ENCODE results near the gene BRINP2.

The BRINP2 gene

DNA sequence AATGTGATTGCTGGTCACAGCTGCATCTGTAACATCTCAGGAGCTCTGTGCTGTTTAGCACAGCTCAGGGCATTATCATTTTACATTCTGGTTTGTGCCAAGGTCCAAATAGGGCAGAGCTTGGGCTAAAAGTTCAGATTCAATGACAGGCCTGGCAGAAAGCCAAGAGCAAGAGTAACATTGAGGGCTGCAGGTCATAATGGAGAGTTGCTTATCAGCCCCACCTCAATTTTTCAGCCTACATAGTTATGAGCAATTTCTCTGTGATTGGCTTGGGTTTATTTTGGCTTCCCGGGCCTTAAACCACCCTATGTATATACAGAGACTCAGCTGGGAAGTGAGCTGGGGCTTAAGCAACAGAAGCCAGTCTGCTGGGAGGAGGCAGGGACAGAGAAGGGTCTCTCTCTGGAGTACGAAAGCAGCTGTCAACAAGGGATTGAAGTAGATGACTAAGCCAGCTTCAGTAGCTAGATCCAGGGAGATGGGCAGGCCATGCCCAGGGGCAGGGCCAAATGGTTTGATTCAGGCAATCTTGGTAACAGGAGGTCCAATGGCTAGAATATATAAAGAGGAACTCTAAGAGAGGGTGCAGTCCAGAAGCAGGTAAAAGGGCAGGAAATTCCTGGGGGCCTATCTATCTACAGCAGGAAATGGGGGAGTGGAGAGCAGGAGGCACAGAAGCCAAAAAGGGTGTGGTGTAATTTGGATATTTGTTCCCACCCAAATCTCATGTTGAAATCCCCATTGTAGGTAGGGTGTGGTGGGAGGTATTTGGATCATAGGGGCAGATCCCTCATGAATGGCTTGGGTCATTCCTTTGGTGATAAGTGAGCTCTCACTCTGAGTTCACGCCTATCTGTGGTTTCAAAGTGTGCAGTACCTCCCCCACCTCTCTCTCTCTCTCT, 49.0 kb downstream of the BRINP2 start:
- DNase-seq (ENCODE audit: low read depth in 4 of 4, low spot score in 1 of 4): no peak

DNA sequence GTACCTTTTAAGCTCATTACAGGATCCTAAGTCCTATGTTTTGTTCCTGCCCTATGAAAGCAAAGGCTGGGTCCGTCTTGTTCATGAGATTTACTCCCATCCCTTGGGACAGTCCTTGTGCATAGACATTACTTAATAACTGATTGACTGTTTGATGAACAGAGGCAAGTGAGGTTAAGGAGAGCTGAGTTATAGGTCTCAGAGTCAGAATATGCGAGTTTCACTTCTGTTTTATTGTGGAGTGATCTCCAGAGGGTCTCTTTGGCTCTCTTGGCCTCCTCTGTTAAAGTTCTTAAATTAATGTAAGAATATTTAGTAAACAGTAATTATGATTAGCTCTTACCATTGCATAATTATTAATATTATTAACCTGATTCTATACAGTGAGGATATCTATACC, 52.6 kb downstream of the BRINP2 start:
- no peak for DNase-seq (ENCODE audit: low read depth in 4 of 4, low spot score in 1 of 4)

DNA sequence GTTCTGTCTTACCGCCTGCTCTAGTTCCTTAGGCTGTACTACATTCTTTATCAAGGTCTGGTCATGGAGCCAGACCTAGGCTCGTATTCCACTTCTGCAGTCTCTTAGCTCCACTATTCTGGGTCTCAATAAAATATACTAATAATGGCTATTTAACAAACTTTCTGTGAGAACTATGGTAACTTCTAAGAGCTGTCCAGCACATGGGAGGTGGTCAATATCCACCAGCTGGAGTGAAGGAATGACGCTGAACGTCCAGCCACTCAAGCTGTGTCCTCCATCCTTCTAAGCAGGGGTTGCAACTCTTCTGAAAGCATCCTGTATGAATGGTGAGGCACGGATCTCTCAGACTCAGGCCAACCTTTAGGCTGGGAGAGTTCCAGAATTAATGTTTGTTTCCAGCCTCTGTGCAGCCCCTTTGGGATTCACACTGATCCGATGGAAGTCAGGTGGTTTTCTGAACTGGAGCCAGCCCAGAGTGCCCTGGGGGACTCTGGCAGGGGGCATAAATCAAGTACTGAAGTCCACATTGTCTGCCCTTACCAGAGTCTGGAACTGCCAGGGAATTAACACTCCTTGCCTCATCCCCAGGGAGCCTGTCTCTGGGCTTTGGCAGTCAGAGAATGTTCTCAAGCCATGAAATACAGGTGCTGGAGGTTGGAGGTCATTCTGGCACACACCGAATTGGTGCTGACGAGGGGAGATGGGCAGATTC, 57.4 kb downstream of the BRINP2 start:
- no peak for DNase-seq (ENCODE audit: low read depth in 4 of 4, low spot score in 1 of 4)

DNA sequence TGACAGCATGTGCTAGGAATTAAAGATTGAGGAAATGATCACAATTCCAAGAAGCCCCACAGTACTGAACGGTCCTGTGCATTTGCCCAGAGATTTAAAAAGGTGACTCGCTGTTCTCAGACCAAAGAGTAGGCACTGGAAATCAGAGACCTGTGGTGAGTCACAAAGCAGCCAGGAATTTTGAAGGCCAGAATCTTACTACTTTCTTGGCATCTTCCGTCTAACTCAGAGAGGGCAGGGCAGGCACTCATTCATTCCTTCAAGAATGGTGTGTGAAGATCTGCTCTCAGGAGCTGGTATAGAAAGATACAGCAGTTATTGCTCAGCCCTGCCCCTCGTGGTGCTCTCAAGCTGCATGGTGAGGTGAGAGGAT, 57.9 kb downstream of the BRINP2 start:
- DNase-seq (ENCODE audit: low read depth in 4 of 4, low spot score in 1 of 4): no peak

DNA sequence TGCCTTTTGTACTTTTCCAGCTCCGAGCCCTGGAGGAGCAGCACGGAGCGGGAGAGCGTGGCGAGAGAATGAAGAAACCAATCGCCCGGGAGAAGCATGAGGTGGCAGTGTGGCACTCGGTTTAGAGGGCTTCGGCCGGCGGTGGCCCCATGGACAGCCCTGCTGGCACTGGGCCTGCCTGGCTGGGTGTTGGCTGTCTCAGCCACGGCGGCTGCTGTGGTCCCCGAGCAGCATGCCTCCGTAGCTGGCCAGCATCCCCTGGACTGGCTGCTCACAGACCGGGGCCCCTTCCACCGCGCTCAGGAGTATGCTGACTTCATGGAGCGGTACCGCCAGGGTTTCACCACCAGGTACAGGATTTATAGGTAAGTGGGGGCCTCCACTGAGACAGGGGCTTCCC, 59.0 kb downstream of the BRINP2 start:
- DNase-seq (ENCODE audit: low read depth in 4 of 4, low spot score in 1 of 4): no peak

DNA sequence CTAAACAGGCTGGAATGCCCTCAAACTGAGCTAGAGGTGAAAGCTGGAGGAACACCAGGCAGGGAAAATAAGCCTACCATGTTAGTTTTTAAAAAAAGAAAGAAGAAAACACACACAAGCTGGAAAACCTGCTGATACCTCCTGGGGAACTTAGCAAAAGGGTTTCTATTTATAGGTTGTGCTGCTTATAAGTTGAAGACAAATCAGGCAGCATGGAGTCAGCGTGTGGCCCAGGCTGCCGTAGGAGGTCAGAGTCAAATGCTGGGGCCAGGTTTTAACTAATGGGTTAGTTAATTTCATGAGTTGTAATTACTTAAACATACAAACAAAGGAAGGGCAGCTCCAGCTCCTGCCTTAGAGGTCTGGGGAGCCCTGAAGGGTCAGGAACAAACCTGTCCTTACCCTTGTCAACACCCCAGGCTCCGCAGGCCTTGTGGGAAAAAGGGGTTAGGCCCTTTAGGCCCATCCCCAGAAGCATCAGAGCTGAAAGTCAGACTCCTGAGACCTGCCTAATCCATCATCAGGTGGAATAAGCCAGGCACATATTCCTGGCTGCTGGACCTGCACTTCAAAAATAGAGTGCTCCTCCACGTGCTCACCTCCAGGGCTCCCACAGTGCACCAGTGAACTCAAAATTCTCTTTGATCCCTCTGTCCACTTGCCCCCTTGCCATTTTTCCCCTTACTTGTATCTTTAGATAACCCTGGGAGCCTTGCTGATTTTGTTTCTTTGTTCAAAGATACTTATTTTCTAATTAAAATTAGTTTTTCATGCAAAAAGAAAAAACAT, 59.7 kb downstream of the BRINP2 start:
- no peak for DNase-seq (ENCODE audit: low read depth in 4 of 4, low spot score in 1 of 4)

DNA sequence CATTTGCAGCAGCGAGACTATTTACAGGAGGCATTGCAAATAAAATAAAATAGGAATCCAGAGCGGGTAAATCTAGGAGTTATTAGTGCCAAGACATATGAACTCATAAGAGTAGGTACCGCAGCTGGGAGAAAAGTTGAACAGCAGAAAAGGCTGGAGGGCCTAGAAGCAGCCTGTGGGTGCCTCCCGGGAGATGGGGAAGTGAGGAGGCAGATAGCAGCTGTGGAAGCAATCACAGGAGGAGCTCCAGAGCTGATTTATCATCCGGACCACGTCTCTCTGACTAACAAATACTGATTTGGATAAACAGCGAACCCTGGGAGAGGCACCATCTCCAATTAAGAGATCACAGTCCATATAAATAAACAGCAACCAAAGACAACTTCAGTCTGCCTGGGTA, 64.6 kb downstream of the BRINP2 start:
- no peak for DNase-seq (ENCODE audit: low read depth in 4 of 4, low spot score in 1 of 4)

DNA sequence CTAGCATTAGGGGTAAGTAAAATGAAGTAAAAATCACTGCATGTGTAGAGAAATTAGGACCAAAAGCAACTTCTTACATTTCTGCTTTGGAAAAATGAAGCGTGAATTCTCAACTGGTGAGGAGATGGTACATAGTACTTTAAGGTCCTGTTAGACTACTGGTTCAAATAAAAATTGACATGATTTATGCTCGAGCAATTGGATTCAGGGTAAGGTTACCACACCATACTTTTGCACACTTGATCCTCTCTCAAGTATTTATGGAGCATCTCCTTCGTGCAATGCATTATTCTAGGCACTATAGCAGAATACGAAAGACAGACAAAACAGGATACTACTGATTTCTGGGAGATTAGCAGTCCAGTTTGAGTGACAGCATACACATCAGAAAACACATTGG, 66.2 kb downstream of the BRINP2 start:
- DNase-seq (ENCODE audit: low read depth in 4 of 4, low spot score in 1 of 4): no peak

DNA sequence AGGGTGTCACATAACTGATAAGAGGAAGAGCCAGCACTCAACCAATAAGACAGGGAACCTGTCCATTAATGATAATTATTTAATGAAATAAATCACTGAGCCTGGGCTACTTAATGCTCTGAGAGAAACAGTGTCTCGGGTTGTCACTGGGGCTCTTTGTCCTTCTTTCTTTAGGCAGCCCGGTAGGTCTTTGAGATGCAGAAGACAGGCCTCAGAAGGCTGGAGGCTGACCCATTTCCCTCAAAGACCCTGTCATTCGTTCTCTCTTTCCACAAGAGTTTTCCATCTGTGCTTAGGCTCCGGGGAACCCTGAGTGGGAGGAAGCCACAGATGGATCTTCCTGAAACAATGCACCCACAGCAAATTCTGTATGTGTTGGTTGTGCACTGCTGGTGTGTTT, 68.2 kb downstream of the BRINP2 start:
- DNase-seq (ENCODE audit: low read depth in 4 of 4, low spot score in 1 of 4): no peak

DNA sequence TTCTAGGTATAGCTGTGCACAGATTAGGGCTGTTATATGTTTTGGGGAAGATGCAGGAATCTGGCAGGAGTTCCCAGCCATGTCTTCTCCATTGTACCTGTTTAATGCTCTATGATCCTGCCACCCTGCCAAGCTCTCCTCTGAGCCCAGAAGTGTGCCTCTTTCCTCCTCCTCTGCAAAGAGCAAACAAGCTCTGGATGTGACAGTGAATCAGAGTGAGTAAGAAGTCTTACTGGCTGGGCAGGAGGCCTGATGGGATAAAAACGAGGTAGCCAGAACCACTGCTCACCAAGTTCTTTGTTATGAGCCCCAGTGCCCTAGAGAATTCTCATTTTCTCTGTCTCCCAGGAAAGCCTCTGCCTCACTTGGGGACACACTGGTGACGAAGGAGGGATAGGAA, 69.0 kb downstream of the BRINP2 start:
- no peak for DNase-seq (ENCODE audit: low read depth in 4 of 4, low spot score in 1 of 4)

DNA sequence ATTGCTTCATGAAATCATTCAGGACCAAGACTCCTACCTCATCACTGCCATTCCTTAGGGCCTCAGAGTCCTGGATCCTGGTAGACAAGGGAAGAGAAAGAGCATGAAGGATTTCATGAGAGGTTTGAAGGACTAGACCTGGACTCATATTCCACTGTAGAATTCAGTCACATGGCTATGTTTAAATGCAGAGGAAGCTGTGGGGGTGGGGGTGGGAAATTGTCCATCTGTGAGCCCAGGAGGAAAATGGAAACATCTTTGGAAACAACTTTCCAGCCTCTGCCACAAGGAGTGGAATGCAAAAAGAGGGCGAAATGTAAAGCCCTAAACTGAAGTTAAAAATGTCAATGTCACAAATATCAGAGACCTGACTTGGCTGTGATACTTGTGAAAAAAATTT, 73.0 kb downstream of the BRINP2 start:
- no peak for DNase-seq (ENCODE audit: low read depth in 4 of 4, low spot score in 1 of 4)

DNA sequence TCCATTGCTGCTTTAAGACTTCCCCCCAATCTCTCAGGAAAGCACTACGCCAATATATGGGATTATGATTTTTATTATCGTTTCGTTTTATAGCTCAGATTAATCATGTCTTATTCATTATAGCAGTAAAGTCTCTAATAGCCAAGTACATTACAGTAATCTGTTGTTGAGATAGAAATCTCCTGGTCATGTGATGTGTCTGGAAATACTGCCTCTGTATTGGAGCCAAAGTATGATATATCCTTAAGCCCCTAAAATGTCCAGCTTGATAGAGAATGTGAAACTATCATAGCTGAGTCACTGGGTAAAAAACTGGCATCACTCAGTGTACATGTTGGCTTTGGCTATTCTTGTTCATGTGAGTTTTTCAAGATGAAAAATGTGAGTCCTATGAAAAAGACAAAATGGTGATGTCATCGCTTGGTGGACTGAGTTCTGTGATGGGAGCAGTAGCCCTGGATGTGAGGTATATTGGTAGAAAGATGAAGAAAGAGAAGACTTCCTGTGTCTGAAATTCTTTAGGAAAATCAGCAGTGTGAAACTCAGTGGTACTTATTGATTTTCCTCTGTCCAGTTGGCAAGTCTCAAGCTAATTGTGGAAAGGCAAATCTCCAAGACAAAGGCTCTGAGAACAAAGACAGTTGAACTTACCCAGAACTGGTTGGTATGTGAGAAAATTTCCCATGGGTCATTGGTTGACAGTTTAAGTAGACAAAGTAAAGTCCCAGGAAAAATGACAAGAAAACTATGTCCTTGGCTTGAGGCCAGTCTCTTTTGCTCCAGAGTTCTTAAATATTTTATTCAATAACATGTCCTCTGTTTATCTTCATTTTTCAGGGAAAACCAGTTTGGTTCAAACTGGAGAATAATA, 76.2 kb downstream of the BRINP2 start:
- DNase-seq (ENCODE audit: low read depth in 4 of 4, low spot score in 1 of 4): no peak

DNA sequence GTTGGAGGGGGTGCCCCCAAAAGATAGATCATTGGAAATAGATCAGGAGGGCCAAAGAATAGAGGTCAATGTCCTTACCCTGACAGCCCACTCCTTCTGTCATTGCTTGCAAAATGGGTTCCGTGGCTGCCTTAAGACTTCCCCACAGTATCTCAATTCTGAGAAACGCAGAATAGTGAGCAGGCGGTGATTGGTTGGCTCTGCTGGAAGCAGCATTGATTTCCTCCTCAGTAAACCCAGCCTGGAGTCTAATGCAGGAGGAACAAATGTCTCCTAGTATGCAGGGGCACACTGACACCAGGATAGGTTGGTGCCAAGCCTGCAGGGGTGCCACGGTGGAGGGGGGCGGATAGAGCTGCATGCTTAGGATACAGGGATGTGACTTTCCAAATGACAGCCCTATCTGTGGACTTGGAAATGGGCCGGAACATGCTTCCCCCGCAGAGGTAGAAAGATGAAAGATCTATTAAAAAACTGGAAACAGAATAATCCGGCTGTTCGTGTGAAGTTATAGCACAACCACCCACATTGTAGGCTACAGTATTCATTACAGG, 76.9 kb downstream of the BRINP2 start:
- no peak for DNase-seq (ENCODE audit: low read depth in 4 of 4, low spot score in 1 of 4)

DNA sequence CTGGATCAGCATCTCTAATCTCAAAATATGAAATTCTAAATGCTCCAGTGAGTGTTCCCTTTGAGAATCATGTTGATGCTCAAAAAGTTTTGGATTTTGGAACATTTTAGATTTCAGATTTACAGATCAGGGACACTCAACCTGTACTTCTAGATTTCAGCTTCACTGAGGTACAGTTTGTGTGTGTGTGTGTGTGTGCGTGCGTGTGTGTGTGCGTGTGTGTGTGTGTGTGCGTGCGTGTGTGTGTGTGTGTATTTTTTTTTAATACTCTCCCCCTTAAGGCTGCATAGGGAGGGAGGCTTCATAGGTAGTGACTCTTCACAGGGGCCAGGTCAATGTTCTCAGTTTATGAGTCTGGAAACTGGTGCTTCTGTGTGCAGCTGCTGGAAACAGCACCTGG, 77.5 kb downstream of the BRINP2 start:
- DNase-seq (ENCODE audit: low read depth in 4 of 4, low spot score in 1 of 4): no peak

DNA sequence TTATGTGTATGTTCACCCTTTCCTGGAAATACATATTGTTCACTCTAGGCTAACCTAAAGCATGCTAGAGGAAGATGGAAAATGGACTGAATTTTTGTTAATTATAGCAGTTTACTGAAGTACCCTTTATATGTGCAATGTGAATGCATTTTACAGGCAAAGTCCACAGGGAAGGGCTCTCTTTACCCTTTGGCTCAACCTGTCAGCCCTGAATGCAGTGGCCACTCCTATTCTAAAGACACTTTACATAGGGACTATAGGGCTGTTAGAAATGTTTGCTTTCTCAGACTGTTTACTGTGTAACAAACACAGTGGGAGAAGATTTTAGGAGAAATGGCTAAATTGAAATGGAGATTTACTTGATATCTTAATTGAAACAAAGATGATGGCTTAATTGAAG, 78.5 kb downstream of the BRINP2 start:
- no peak for DNase-seq (ENCODE audit: low read depth in 4 of 4, low spot score in 1 of 4)

DNA sequence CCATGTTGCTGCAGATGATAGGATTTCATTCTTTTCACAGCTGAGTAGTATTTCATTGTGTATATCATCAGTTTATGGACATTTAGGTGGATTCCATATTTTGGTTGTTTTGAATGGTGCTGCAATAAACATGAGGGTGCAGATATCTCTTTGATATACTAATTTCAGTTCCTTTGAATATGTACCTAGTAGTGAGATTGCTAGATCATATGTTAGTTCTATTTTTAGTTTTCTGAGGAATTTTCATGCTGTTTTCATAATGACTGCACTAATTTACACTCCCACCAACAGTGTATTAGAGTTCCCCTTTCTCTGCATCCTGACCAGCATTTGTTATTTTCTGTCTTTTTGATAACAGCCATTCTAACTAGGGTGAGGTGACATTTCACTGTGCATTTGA, 82.1 kb downstream of the BRINP2 start:
- DNase-seq (ENCODE audit: low read depth in 4 of 4, low spot score in 1 of 4): no peak

DNA sequence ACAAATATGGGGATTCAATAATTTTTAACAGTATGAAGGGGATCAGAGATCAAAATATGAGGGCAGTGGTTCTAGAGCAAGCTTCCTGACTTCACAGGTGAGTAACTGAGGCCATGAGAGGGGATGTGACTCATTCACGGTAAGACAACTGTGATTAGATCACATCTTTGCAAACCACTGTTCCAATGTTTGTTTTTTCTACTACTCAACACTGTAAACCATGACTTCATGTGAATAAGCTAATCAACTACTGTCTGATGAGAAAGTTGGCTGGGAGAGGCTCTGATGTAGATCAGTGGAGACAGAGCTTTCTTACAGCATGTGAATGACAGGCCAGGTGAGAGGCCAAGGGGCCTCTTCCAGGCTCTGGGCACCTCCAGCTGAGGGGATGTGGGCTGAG, 84.7 kb downstream of the BRINP2 start:
- DNase-seq (ENCODE audit: low read depth in 4 of 4, low spot score in 1 of 4): no peak

DNA sequence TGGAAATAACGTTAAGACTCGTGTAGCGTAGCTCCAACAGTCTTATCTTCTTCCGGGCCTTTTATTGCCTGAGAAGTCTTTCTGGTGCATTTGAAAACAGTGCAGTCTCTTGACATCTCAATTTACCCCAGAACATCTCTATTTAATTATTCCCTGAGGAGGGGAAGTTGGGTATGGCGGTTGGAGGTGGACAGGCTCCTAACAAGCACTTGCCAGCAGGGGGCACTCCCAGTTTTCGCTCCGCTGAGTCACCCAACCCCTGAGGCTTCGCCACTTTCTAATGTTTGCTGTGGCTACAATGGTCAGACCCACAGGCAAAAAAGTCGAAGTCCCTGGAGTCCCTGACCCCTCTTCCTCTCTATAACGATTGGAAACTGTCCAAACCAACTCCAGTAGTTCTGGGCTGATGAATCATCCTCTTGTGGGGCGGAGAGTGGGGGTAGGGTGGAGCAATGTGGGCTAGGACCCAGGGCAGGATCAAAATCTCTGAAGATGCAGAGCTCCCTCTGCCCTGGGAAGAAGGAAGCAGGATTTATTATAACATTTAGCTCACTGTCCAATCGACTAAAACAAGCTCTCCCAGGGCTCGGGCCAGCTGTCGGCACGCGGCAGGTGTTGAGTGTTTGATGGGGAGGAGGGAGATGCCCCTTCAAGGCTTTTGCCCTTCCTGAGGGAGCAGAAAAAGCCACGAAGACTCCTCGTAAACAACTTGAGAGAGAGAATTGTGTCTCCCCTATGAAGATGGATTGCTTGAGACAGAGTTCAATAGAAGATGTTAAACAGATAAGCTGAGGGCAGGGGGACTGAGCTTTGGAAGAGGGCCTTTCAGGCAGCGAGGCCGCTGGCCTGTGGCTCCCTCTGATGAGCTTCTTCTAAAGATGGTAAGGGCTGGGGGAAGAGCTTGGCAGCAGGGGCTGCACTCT, 85.7 kb downstream of the BRINP2 start:
- DNase-seq (ENCODE audit: low read depth in 4 of 4, low spot score in 1 of 4): no peak

DNA sequence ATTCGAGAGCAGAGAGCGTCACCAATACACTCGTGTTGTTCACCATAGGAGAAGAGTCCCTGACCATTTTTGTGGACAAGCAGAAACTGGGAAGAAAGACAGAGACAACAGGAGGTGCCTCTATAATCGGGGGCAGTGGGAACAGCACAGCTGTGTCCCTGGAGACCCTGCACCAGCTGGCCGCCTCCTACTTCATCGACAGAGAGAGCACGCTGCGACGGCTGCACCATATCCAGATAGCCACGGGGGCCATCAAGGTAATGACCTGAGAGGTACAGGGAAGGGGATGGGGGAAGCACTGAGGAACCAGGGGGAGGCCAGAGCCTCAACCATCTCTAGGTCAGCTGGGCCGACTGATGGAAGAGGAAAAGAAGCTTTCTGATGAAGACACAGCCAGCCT, 86.4 kb downstream of the BRINP2 start:
- DNase-seq (ENCODE audit: low read depth in 4 of 4, low spot score in 1 of 4): no peak

DNA sequence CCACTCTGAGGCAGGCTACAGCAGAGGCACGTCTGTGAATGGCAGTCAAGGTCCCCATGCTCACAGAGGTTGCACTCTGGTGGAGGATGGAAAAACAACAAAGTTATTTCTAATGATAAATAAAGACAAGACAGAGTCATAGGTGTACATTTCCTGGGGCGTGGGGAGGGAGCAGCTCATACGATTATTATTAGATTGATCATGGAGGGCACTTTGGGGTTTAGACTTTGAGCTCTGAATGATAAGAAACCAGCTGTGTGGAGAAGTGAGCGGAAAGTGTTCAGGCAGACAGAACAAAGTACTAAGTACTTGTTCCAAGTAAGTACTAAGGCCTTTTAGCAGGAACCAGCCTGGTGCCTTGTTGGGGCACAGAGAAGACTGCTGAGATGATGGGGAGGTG, 86.8 kb downstream of the BRINP2 start:
- DNase-seq (ENCODE audit: low read depth in 4 of 4, low spot score in 1 of 4): no peak
